HEK293T (cell line): ENCODE measurements around the gene MAT1A.

Experiments
- BHLHE40 ChIP-seq: fragments of 450-650 bp; IDR thresholded peaks from 2 replicates; pipeline ENCODE4 v1.6.1; 2016; ENCODE audit warnings: mild to moderate bottlenecking, moderate library complexity, borderline replicate concordance
- L3MBTL2 ChIP-seq: fragments of 450-650 bp; conservative IDR thresholded peaks from 2 replicates; pipeline ENCODE4 v1.6.1; 2016; ENCODE audit warnings: mild to moderate bottlenecking
- LEF1 ChIP-seq: fragments of 450-650 bp; IDR thresholded peaks from 2 replicates; pipeline ENCODE4 v1.6.1; 2017; ENCODE audit warnings: mild to moderate bottlenecking, borderline replicate concordance
- SP1 ChIP-seq: fragments of 450-650 bp; IDR thresholded peaks from 2 replicates; pipeline ENCODE4 v1.6.1; 2017
- TF ChIP-seq, protein P1 (sequence below): fragments of 450-650 bp; IDR thresholded peaks from 2 replicates; pipeline ENCODE4 v1.6.1; 2016

DNA sequence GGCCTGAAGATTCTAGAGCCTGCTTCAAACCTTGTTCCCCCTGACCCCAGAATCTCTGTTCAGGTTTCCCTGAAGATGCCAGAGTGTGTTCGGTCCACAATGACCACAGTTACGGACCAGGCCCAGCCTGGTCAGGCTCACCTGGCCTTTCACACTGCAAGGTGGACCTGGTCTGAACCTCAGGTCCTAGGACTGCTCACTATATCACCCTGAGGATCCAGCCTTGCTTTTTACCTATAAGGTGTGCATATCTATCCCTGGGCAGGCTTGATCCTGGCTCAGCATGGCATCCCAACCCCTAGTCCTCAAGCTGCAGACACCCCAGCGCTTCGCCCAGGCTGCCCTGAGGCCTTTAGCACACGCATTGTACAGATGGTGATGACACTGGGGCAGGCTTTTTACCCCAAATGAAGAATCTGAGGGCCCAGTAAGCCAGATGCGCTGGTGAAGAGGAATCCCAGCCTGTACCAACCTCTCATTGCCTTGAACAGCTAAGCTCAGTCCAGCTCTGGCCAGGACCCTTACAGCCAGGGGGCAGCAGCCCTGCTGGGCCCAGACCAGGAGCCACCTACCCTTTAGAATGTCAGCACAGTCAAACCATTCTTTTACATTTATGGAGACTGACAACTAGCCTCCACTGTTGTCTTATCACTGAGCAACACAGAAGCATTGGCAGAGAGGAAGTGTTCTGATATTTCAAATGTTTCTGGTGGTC lies 28.0 kb downstream of the MAT1A start:
- TF ChIP-seq LEF1: no peak
- no peak for TF ChIP-seq L3MBTL2
- TF ChIP-seq SP1: no peak
- TF ChIP-seq BHLHE40: no peak
- TF ChIP-seq, protein P1, sequence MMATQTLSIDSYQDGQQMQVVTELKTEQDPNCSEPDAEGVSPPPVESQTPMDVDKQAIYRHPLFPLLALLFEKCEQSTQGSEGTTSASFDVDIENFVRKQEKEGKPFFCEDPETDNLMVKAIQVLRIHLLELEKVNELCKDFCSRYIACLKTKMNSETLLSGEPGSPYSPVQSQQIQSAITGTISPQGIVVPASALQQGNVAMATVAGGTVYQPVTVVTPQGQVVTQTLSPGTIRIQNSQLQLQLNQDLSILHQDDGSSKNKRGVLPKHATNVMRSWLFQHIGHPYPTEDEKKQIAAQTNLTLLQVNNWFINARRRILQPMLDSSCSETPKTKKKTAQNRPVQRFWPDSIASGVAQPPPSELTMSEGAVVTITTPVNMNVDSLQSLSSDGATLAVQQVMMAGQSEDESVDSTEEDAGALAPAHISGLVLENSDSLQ: no peak
